GM06990 (cell line): Measurements from ENCODE around the gene SH3RF2.

Experiments
- DNase-seq: peaks from one replicate; pipeline ENCODE4 v3.0.0-alpha.2; 2011; ENCODE audit not compliant: insufficient read length; ENCODE audit errors: extremely low read depth
- H3K27me3 ChIP-seq: replicated peaks from 2 replicates; pipeline ENCODE4 v1.6.0; 2011; ENCODE audit warnings: low read length; ENCODE audit not compliant: control insufficient read depth, insufficient read depth
- H3K36me3 ChIP-seq: 2 replicates; pipeline ENCODE4 v1.5.1; 2011; ENCODE audit warnings: low read length; ENCODE audit not compliant: control insufficient read depth, insufficient read depth
- H3K4me3 ChIP-seq: replicated peaks from 2 replicates; pipeline ENCODE4 v1.5.1; 2011; ENCODE audit warnings: low read depth, mild to moderate bottlenecking, control low read depth, low read length
- TF ChIP-seq, protein P1 (sequence below): IDR thresholded peaks from 2 replicates; pipeline ENCODE4 v1.5.1; 2011; ENCODE audit warnings: low read length, control low read depth, mild to moderate bottlenecking, inconsistent platforms; ENCODE audit not compliant: insufficient read depth, poor library complexity, severe bottlenecking

Gene SH3RF2

GRCh38 chr5:145934276-145934675 lies 2.1 kb upstream of the SH3RF2 start:
- TF ChIP-seq, protein P1, sequence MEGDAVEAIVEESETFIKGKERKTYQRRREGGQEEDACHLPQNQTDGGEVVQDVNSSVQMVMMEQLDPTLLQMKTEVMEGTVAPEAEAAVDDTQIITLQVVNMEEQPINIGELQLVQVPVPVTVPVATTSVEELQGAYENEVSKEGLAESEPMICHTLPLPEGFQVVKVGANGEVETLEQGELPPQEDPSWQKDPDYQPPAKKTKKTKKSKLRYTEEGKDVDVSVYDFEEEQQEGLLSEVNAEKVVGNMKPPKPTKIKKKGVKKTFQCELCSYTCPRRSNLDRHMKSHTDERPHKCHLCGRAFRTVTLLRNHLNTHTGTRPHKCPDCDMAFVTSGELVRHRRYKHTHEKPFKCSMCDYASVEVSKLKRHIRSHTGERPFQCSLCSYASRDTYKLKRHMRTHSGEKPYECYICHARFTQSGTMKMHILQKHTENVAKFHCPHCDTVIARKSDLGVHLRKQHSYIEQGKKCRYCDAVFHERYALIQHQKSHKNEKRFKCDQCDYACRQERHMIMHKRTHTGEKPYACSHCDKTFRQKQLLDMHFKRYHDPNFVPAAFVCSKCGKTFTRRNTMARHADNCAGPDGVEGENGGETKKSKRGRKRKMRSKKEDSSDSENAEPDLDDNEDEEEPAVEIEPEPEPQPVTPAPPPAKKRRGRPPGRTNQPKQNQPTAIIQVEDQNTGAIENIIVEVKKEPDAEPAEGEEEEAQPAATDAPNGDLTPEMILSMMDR: no peak
- Histone ChIP-seq H3K4me3 (no peak overlapping the region), H3K36me3 (no peaks in the 10 kb centered on the region), H3K27me3 (no peaks in the 10 kb centered on the region; the same call in none of the 2 replicates)
- no peak for DNase-seq

GRCh38 chr5:145937432-145938250 lies 1.3 kb downstream of the SH3RF2 start:
- DNase-seq: no peak
- no peaks in the 10 kb centered on the region; the same call in none of the 2 replicates for H3K27me3 ChIP-seq
- H3K36me3 ChIP-seq: no peaks in the 10 kb centered on the region
- TF ChIP-seq, protein P1: no peak
- H3K4me3 ChIP-seq: no peak overlapping the region

DNA sequence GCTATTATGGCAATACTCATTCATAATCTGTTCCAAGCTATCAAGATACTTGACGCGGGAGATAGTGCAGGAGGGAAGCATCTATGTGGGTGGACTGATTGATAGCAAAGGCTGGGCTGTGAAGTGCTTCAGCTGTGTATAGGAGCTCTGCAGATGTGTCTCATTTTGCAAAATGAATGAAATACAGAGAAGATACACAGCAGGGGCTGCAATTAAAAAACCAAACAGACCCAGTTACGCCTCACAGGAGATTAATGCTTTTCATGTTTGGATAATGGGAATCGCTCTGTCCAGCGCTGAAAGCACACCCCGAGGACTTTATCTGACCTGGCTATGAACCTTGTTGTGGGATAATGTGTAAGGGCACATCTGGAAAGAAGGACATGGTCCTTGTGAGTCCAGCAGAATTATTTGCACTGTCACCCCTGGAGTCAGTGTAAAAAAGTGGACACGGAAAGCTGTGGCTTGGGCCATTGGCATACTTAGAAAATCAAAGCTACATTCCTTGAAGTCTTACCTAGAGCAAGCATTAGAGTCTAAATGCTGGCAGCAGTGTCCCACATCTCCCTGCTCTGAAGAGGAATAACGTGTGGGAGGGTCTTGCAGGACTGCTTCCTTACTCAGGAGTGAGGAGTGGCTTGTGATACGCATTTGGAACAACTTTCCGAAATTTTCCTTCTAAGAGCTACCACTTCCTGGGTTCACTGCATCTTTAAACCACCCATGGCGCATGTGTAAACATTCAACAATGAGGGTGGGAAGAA lies 2.6 kb downstream of the SH3RF2 start:
- no peak for DNase-seq
- Histone ChIP-seq H3K4me3 (no peak overlapping the region), H3K36me3 (no peaks in the 10 kb centered on the region), H3K27me3 (no peaks in the 10 kb centered on the region; the same call in none of the 2 replicates)
- TF ChIP-seq, protein P1: no peak

- Histone ChIP-seq H3K4me3 (no peak overlapping the region), H3K36me3 (no peaks in the 10 kb centered on the region), H3K27me3 (no peaks in the 10 kb centered on the region; the same call in none of the 2 replicates)
- no peak for DNase-seq
- TF ChIP-seq, protein P1: no peak
Observed at GRCh38 chr5:145939540-145940065, 3.2 kb downstream of the SH3RF2 start.

- no peak for DNase-seq
- H3K4me3 ChIP-seq: no peak overlapping the region
- TF ChIP-seq, protein P1: no peak
- no peaks in the 10 kb centered on the region for H3K36me3 ChIP-seq
- H3K27me3 ChIP-seq: no peaks in the 10 kb centered on the region; the same call in none of the 2 replicates
Observed at GRCh38 chr5:145941096-145941447, 4.7 kb downstream of the SH3RF2 start.
